HL-60/S4 (cell line): ENCODE data around the gene TCF7L2.

ENCODE experiments used
- in situ Hi-C: fragments of 300-500 bp; cut with MboI; formaldehyde crosslinking; loops from 2 replicates; pipeline ENCODE4 v1.14.3; 2022; ENCODE audit warnings: low sequenced_read_pairs

The TCF7L2 gene

DNA sequence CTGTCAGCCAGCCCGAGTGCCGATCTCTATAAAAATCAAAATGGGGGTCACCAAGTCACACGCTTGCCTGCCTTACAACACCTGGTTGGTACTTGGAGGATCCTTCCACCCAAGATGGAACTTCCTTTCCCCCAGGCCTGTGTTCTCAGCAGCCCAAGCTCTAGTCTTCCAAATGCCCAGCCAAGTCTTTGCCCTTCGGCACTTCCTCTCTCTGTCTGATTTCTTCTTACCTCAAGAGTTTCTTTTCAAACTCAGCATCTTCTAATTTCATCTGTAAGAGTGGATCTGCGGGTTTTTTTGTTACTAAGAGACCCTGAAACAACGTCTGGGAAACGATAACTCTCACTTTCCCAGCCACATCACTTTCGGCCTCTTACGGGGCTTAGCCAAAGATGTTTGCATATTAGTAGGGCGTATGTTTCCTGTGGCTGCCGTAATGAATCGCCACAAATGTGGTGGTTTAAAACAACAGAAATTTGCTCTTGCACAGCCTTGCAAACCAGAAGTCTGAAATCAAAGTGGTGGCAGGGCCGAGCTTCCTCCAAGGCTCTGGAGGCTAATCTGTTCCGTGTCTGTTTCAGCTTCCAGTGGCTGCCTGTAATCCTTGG, 219.9 kb downstream of the TCF7L2 start:
- in situ Hi-C loops: no loop called here

DNA sequence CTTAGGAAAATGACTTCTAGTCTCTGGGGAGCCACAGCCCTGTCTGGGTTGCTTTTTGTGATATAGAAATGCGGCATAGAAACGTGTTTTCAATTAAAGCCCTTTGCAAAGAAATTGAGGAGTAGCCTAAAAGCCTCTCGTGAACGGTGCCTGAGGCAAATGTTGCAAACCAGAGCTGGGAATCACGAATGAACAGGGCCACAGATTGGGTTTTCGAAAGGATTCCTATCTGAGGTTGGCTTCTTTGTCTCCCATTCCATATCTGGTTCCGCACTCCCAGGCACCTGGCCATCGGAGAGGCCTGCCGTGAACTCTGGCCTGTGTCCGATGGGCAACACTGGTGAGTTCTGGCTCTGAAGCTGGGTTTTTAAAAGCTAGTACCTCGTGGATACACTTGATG, 221.6 kb downstream of the TCF7L2 start:
- in situ Hi-C loops: no loop called here

DNA sequence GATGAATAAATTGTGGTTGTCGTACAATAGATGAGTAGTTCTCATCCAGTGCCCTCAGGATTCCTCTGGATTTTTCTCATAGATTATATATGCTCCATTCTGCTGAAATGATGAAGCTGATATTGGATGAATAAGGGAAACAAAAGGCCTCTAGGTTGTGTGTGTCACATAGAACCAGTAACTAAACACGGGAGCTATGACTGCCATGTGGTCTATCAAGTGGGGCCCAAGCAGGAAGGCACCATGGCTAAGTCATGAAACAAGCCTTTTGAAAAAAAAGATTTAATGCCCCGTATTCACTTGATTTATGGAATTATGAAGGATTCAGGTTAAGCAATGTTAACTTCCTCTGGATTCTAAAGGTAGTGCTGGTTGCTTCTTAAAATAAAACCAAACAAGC, 225.1 kb downstream of the TCF7L2 start:
- in situ Hi-C loops: no loop called here

- in situ Hi-C loops: no loop called here
Observed at GRCh38 chr10:113175756-113176651, 226.0 kb downstream of the TCF7L2 start.

GRCh38 chr10:113176652-113177155, 226.7 kb downstream of the TCF7L2 start:
- in situ Hi-C loops: no loop called here

- in situ Hi-C loops: no loop called here
Observed at GRCh38 chr10:113177156-113177935, 227.3 kb downstream of the TCF7L2 start.

DNA sequence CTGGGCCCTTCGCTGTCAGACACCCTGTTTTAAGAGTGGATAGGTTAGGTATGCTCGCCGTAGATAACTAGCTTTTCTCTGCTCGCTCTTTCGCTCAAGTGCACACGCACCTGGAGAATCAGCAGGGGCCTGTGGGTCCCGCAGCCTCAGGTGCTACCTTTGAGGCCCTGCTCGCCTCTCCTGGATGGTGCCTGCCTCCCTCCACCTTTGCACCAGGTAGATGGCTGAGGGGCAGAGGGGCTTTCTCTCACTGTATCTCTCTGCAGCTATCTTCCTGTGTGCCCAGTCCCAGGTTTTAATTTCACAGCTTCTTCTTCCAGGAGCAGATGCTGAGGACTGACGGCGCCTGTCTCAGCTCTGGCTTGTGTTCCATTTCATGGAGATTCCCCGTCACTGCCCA, 227.9 kb downstream of the TCF7L2 start:
- in situ Hi-C loops: no loop called here

GRCh38 chr10:113178771-113179170, 228.7 kb downstream of the TCF7L2 start:
- in situ Hi-C loops: no loop called here

GRCh38 chr10:113179265-113179664, 229.2 kb downstream of the TCF7L2 start:
- in situ Hi-C loops: no loop called here

- in situ Hi-C loops: no loop called here
Observed at GRCh38 chr10:113179966-113180365, 229.9 kb downstream of the TCF7L2 start.

GRCh38 chr10:113180401-113181154, 230.5 kb downstream of the TCF7L2 start:
- in situ Hi-C loops: no loop called here

DNA sequence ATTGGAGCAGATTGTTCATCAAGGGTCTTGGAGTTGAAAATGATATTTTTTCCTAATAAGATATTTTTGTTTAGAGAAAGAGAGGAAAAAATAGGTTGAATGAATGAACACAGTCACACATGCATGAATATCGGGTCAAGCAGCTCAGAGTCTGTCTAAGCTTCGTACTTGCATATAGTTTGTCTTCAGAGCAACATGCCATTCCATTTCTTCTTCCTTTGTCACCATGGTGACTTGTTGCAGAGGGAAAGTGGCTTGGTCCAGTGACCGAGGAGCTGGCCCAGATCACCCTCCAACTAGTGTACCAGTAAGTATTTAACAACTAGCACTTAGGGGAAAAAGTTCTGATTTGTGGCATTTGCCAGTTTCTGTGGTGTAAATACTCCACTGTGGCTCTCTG, 232.1 kb downstream of the TCF7L2 start:
- in situ Hi-C loops: no loop called here

- in situ Hi-C loops: no loop called here
Observed at GRCh38 chr10:113183573-113183972, 233.5 kb downstream of the TCF7L2 start.

DNA sequence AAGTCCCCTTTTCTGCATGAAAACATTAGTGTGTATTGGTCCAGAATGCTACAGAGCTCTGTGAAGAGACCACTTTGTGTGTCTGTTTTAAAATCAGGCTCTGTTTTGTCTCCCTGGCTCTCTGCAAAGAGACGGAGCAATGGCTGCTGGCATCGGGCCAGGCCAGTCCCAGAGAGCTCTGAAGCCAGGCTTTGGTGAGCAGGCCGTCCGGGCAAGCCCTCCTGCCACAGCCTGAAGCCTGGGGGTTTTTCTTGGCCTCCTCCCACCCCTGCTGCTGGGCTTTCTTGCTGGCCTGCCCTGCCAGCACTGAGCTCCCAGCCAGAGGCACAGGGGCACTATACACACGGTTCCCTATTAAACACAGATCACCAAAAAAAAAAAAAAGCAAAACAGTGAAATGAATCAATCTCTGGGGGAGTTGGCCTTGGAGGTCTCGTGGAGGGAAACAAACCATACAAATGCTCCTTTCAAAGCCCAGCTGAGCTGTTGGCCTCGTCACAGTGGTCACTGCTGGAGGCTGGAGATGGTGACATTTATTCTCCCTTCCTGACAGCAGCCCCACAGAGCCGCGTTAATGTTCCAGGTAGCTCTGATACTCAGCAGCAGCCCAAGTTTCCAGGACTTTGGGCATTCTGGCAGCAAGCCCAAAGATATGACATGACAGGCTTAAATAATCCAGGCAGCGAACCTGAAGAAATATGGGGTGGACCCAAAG, 237.2 kb downstream of the TCF7L2 start:
- in situ Hi-C loops: no loop called here

DNA sequence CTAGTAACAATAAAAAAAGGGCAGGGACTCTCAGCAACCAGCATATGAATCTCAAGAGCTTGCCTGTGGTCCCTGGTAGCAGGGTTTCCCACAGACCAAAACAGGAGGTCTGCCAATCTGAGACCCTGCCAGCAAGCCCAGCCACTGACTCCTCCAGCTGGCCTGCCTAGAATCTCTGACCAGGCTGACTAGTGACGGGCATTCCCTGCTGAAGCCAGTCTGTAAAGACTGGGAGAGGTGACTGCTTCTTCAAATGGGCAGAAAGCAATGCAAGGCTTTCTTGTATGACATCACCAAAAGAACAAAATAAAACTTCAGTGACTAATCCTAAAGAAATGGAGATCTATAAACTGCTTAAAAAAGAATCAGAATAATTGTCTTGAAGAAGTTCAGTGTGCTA, 249.4 kb downstream of the TCF7L2 start:
- in situ Hi-C loops: no loop called here

DNA sequence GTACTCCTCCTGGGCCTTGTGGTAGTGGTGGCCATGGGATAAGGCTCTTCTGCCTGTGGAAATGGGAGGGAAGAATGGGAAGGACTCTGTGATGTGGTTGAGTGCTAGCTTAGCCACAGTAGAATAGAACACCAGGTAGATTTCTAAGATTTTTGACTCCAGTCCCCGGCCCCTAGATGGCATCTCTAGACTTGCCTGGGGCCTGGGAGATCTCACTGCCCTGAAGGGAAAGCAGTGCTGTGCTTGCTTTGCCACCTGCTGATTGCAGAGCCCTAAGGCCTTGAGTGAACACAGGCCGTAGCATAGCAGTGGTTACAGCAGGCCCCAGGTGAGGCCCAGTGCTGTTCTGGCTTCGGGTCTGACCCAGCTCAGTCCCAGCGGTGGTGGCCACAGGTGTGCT, 252.0 kb downstream of the TCF7L2 start:
- in situ Hi-C loops: no loop called here

- in situ Hi-C loops: no loop called here
Observed at GRCh38 chr10:113207924-113208323, 257.9 kb downstream of the TCF7L2 start.

- in situ Hi-C loops: no loop called here
Observed at GRCh38 chr10:113213035-113213434, 263.0 kb downstream of the TCF7L2 start.

GRCh38 chr10:113214331-113214730, 264.3 kb downstream of the TCF7L2 start:
- in situ Hi-C loops: no loop called here

GRCh38 chr10:113216102-113216501, 266.1 kb downstream of the TCF7L2 start:
- in situ Hi-C loops: no loop called here
